Lower leg skin (tissue), 3 donors: ENCODE data around the gene PTPRCAP.

Experiments used
- POLR2A ChIP-seq, 2 donors: fragments of 450-650 bp; IDR thresholded peaks; one replicate each; pipeline ENCODE4 v1.6.1; 2016 to 2017; ENCODE audit warnings: antibody characterized with exemption in 2 of 2, mild to moderate bottlenecking in 1 of 2, moderate library complexity in 1 of 2
- TF ChIP-seq, protein P1 (sequence below), 3 donors: fragments of 450-650 bp; IDR thresholded peaks; one replicate each; pipeline ENCODE4 v1.5.1; 2016; ENCODE audit warnings: antibody characterized with exemption in 3 of 3, mild to moderate bottlenecking in 3 of 3, moderate library complexity in 2 of 3

- TF ChIP-seq, protein P1, sequence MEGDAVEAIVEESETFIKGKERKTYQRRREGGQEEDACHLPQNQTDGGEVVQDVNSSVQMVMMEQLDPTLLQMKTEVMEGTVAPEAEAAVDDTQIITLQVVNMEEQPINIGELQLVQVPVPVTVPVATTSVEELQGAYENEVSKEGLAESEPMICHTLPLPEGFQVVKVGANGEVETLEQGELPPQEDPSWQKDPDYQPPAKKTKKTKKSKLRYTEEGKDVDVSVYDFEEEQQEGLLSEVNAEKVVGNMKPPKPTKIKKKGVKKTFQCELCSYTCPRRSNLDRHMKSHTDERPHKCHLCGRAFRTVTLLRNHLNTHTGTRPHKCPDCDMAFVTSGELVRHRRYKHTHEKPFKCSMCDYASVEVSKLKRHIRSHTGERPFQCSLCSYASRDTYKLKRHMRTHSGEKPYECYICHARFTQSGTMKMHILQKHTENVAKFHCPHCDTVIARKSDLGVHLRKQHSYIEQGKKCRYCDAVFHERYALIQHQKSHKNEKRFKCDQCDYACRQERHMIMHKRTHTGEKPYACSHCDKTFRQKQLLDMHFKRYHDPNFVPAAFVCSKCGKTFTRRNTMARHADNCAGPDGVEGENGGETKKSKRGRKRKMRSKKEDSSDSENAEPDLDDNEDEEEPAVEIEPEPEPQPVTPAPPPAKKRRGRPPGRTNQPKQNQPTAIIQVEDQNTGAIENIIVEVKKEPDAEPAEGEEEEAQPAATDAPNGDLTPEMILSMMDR (IDR thresholded peaks at IDR 0.05) = peak in 1 of 3 donors; percentile 49
- peak in 1 of 2 donors; percentile 10 for TF ChIP-seq POLR2A (IDR thresholded peaks at IDR 0.05)
Observed at GRCh38 chr11:67468759-67469507, 31.5 kb upstream of the PTPRCAP start, which contains the start of gene TMEM134.
